Measurements from ENCODE around the gene SKI.

SKI gene

DNA sequence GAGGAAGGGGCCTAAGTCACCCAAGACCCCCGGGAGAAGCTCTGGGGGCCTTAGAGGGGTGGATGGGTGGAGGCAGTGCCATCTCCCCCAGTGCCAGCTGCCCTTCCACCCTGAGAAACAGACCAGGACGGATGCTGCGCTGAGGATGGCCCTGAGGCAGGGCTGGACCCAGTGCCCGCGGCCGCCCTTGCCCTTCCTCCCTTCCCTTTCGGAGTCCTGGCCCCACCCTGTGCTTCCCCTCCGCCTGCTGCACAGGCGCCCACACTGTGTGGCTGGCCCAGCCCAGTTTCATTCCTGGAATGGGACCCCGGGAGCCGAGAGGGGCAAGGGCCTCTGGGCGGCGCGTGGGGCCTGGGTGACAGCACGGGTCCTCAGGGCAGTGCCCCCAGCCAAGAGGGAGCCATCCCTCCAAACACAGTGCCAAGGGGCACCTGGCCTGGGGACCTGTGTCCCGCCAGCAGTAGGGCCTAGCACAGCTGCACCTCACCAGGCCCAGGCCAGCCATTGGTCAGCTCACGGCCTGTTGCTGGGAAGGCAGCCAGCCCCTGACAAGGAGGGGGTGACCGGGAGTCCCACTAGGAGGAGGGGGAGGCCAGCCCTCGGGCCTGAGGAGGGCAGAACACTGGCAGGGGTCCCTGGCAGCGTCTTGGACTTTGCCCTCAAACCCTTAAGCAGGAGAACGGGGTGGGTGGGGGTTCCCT, 13.4 kb upstream of the SKI start:
- no peak overlapping the region for H3K4me3 ChIP-seq (ENCODE audit: control insufficient read depth, low read depth, low read length)
- no peak for DNase-seq (ENCODE audit: low read depth)
- no peak for TF ChIP-seq CTCF (IDR thresholded peaks at IDR 0.05; ENCODE audit: control insufficient read depth, insufficient read depth, low read depth, low read length, missing control alignments)

- no peak for DNase-seq (ENCODE audit: low read depth)
- no peak for TF ChIP-seq CTCF (IDR thresholded peaks at IDR 0.05; ENCODE audit: control insufficient read depth, insufficient read depth, low read depth, low read length, missing control alignments)
- no peak overlapping the region for H3K4me3 ChIP-seq (ENCODE audit: control insufficient read depth, low read depth, low read length)
Measured at GRCh38 chr1:2215329-2215728, 12.8 kb upstream of the SKI start.

DNA sequence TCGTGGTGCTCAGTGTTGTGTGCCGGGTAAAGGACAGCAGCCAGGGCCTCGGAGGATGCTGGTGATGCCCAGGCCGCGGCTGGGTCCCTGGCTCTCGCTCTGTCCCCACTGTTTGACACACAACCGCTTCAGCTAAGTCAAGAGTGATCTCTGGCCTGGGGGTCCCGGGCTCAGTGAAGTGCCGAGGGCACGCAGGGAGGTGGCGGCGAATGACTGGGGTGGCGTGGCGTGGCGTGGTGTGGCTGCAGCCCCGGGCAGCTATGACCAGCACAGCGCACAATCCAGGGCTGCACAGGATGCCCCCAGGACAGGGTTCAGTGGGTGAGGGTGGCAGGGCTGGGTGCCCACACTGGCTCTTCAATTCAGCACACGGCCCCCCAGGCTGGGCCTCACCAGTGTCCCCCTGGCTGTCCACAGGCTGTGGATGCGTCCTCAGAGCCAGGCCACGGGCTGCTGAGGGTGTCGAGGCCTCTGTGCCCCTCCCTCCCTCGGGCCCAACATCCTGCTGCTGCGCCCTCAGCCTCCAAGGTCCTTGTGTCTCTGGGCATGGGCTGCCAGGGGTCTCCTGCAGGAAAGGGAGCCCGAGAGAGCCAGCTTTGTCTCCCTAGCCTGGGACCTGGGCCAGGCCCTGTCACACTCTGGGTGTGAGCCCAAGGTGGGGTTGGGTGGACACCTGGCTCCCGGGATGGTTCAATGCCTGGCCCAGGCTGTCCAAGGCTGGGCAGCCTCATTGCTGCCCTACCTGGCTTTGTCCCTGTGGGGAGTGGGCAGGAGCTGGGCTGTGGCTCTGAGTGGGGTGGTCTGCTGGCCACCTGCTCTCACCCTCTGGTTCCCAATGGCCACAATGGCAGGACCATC, 12.0 kb upstream of the SKI start:
- H3K4me3 ChIP-seq (ENCODE audit: control insufficient read depth, low read depth, low read length) = no peak overlapping the region
- DNase-seq (ENCODE audit: low read depth) = no peak
- no peak for TF ChIP-seq CTCF (IDR thresholded peaks at IDR 0.05; ENCODE audit: control insufficient read depth, insufficient read depth, low read depth, low read length, missing control alignments)

DNA sequence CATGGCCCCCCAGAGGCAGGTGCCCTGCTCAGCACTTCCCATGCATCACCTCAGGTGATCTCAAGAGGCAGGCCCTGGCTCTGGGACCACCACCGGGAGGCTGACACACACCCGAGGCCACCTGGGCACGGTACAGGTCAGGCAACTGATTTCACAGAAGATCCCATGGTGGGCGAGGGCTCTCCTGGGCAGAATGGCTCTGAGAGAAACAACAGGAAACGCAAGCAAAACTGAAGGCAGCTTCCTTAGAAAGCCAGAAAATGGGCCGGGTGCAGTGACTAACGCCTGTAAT, 11.4 kb upstream of the SKI start:
- TF ChIP-seq CTCF (IDR thresholded peaks at IDR 0.05; ENCODE audit: control insufficient read depth, insufficient read depth, low read depth, low read length, missing control alignments) = no peak
- no peak overlapping the region for H3K4me3 ChIP-seq (ENCODE audit: control insufficient read depth, low read depth, low read length)
- DNase-seq (ENCODE audit: low read depth) = no peak

GRCh38 chr1:2221271-2221670, 6.8 kb upstream of the SKI start:
- DNase-seq (ENCODE audit: low read depth) = no peak
- TF ChIP-seq CTCF (IDR thresholded peaks at IDR 0.05; ENCODE audit: control insufficient read depth, insufficient read depth, low read depth, low read length, missing control alignments) = no peak
- no peak overlapping the region for H3K4me3 ChIP-seq (ENCODE audit: control insufficient read depth, low read depth, low read length)

GRCh38 chr1:2224170-2224584, 3.9 kb upstream of the SKI start:
- no peak for DNase-seq (ENCODE audit: low read depth)
- TF ChIP-seq CTCF (IDR thresholded peaks at IDR 0.05; ENCODE audit: control insufficient read depth, insufficient read depth, low read depth, low read length, missing control alignments) = no peak
- H3K4me3 ChIP-seq (ENCODE audit: control insufficient read depth, low read depth, low read length) = no peak overlapping the region

Data from AG09309 (cell line).